B cell (primary cell): Measurements from ENCODE around the gene TBK1. TPM values are rescaled to one million over a fixed set of nuclear protein-coding genes. Genes with fewer than 3 reads are reported as not detected.

Experiments
- ATAC-seq: fragments of 200-7000 bp; cut with Tn5 transposase; one replicate; pipeline ENCODE4 v1.10.0; 2021; ENCODE audit warnings: low read depth, mild to moderate bottlenecking, moderate number of reproducible peaks, moderate library complexity
- CTCF ChIA-PET: fragments of 350-600 bp; sonication (Branson Sonifier 250); formaldehyde crosslinking; loops from one replicate; lab custom pipeline; 2021; ENCODE audit warnings: antibody characterized with exemption, inconsistent platforms; lab: Charles Lee
- POLR2A ChIA-PET: fragments of 350-600 bp; sonication (Branson Sonifier 250); formaldehyde crosslinking; loops from one replicate; lab custom pipeline; 2021; ENCODE audit warnings: antibody characterized with exemption; lab: Charles Lee
- DNase-seq: peaks from one replicate; pipeline ENCODE4 v3.0.0; 2013
- H2AFZ ChIP-seq: 2 replicates; pipeline ENCODE4 v1.6.1; 2012; ENCODE audit warnings: mild to moderate bottlenecking, low read depth, low read length; ENCODE audit not compliant: insufficient read depth, poor library complexity, severe bottlenecking
- H3K27ac ChIP-seq, 2 donors: 1 replicate in 1 of 2; 2 replicates in 1 of 2; pipeline ENCODE4 v1.5.1; 2012 to 2013; ENCODE audit warnings: low read length in 2 of 2, mild to moderate bottlenecking in 2 of 2, moderate library complexity in 1 of 2
- H3K27me3 ChIP-seq, 4 experiments: fragments of 200-600 bp in 1 of 4; sonication (generic) in 1 of 4; replicated peaks in 1 of 4; 1 replicate in 2 of 4; 2 replicates in 2 of 4; pipeline versions ENCODE4 v1.6.1 to v1.7.0; 2013 to 2016; ENCODE audit warnings: low read length in 3 of 4, mild to moderate bottlenecking in 2 of 4, mixed read lengths in 1 of 4, moderate library complexity in 1 of 4; ENCODE audit not compliant: insufficient read depth in 4 of 4, control insufficient read depth in 3 of 4; ENCODE audit errors: control extremely low read depth in 1 of 4
- H3K36me3 ChIP-seq, 2 experiments: replicated peaks in 1 of 2; 1 replicate in 1 of 2; 2 replicates in 1 of 2; pipeline versions ENCODE4 v1.6.1 to v1.7.1; 2013; ENCODE audit warnings: low read length in 1 of 2; ENCODE audit not compliant: insufficient read depth in 2 of 2, control insufficient read depth in 1 of 2; ENCODE audit errors: control extremely low read depth in 1 of 2, extremely low read depth in 1 of 2
- H3K4me1 ChIP-seq, 2 donors: fragments of 200-600 bp in 1 of 2; sonication (generic) in 1 of 2; 1 replicate in 1 of 2; 2 replicates in 1 of 2; pipeline versions ENCODE4 v1.5.1 to v1.6.1; 2013 to 2017; ENCODE audit warnings: low read length in 2 of 2; ENCODE audit not compliant: control insufficient read depth in 2 of 2, insufficient read depth in 2 of 2
- H3K4me2 ChIP-seq: replicated peaks from 2 replicates; pipeline ENCODE3; 2012; ENCODE audit warnings: mild to moderate bottlenecking, low read depth, low read length; ENCODE audit not compliant: poor library complexity, severe bottlenecking
- H3K4me3 ChIP-seq, 5 experiments: fragments of 200-600 bp in 1 of 5; sonication (generic) in 1 of 5; 1 replicate in 3 of 5; 2 replicates in 2 of 5; pipeline versions ENCODE4 v1.5.1 to v1.7.0; 2011 to 2016; ENCODE audit warnings: low read length in 4 of 5, mild to moderate bottlenecking in 4 of 5, low read depth in 2 of 5, control low read depth in 1 of 5, moderate library complexity in 1 of 5; ENCODE audit not compliant: insufficient read depth in 1 of 5; ENCODE audit errors: control extremely low read depth in 1 of 5, extremely low read depth in 1 of 5
- H3K79me2 ChIP-seq: fragments of 200-600 bp; sonication (generic); one replicate; pipeline ENCODE4 v1.6.0; 2016; ENCODE audit warnings: low read length; ENCODE audit not compliant: control insufficient read depth, insufficient read depth
- H3K9ac ChIP-seq: fragments of 200-600 bp; sonication (generic); 2 replicates; pipeline ENCODE4 v1.6.1; 2017; ENCODE audit warnings: mild to moderate bottlenecking, low read length, moderate library complexity
- H3K9me3 ChIP-seq, 3 donors: one replicate each; pipeline versions ENCODE4 v1.6.1 to v1.7.1; 2013; ENCODE audit warnings: low read length in 2 of 3; ENCODE audit not compliant: control insufficient read depth in 2 of 3, insufficient read depth in 1 of 3; ENCODE audit errors: control extremely low read depth in 1 of 3
- H4K20me1 ChIP-seq: 2 replicates; pipeline ENCODE4 v1.6.0; 2012; ENCODE audit warnings: mild to moderate bottlenecking, low read length; ENCODE audit not compliant: insufficient read depth, control insufficient read depth, poor library complexity, severe bottlenecking
- H3K27ac Mint-ChIP-seq: one replicate; pipeline ENCODE4 v1.8.0; 2021; ENCODE audit warnings: mixed read lengths
- H3K27me3 Mint-ChIP-seq: one replicate; pipeline ENCODE4 v1.8.0; 2021; ENCODE audit warnings: mixed read lengths
- H3K4me1 Mint-ChIP-seq: one replicate; pipeline ENCODE4 v1.8.0; 2021; ENCODE audit warnings: mixed read lengths
- H3K4me3 Mint-ChIP-seq: one replicate; pipeline ENCODE4 v1.8.0; 2021; ENCODE audit warnings: mixed read lengths
- H3K9me3 Mint-ChIP-seq: one replicate; pipeline ENCODE4 v1.8.0; 2022; ENCODE audit warnings: mixed read lengths; ENCODE audit not compliant: insufficient read depth
- CTCF ChIP-seq: fragments of 200-600 bp; IDR thresholded peaks from one replicate; pipeline ENCODE4 v1.8.0; 2022; ENCODE audit warnings: antibody characterized with exemption, mild to moderate bottlenecking
- EZH2 ChIP-seq: IDR thresholded peaks from 2 replicates; pipeline ENCODE4 v1.6.1; 2012; ENCODE audit warnings: borderline replicate concordance, low read depth, mild to moderate bottlenecking, moderate library complexity, low read length; ENCODE audit not compliant: insufficient read depth, poor library complexity, severe bottlenecking
- WGBS: methylation state at CpG from one replicate; pipeline ENCODE4 v1.1.5; 2013; ENCODE audit warnings: missing lambda C conversion rate; ENCODE audit not compliant: insufficient coverage; 5-methylcytosine and 5-hydroxymethylcytosine counted together
- intact Hi-C: fragments of 100-400 bp; cut with micrococcal nuclease; formaldehyde crosslinking; loops from one replicate; pipeline ENCODE4 v1.10.0; 2022
- polyA plus RNA-seq: library from polyadenylated mRNA; depleted of rRNA; stranded (reverse); fragments of >200 nt; gene quantifications from 2 replicates; pipeline ENCODE4 v1.2.3, GENCODE V29; 2012
- total RNA-seq, 2 donors: library from RNA; stranded (reverse); fragments of 120-200 nt in 1 of 2; gene quantifications; 1 replicate in 1 of 2; 2 replicates in 1 of 2; pipeline versions ENCODE4 v1.2.3 to v1.2.4, GENCODE V29; 2013 to 2022

The TBK1 gene
- total and polyA plus RNA-seq, 2 donors (not counting 1 experiment from before 2014, with no cell fraction given): 10.4 to 46.9 TPM

- CTCF ChIA-PET: interaction anchor here (0.7 kb wide), 1 partner anchor 12 kb away, joined by 3 read pairs; no protein-coding TSS in a partner anchor
- no peaks in the 10 kb centered on the region for H3K27me3 Mint-ChIP-seq
- TF ChIP-seq CTCF: no peak
- no peak for TF ChIP-seq EZH2
- peaks cover 6 to 43% of the 10 kb centered on the region in 2 experiments for H3K36me3 ChIP-seq
- H3K9me3 ChIP-seq: no peaks in the 10 kb centered on the region
- no peaks in the 10 kb centered on the region for H3K27me3 ChIP-seq
- intact Hi-C loops: no loop called here
- no peak overlapping the region for H3K9ac ChIP-seq
- no peak overlapping the region for H3K27ac Mint-ChIP-seq
- H4K20me1 ChIP-seq: no peaks in the 10 kb centered on the region
- no peaks in the 10 kb centered on the region for H3K9me3 Mint-ChIP-seq
- no peak overlapping the region for H3K27ac ChIP-seq
- DNase-seq (no peak), ATAC-seq (no peak)
- H2AFZ ChIP-seq: no peak overlapping the region
- no peaks in the 10 kb centered on the region for H3K4me1 Mint-ChIP-seq
- H3K4me1 ChIP-seq: no peaks in the 10 kb centered on the region
- WGBS: no CpG with 5 or more reads among the region's 2 CpGs
- peaks cover under 1% of the 10 kb centered on the region for H3K79me2 ChIP-seq
- no peak overlapping the region for H3K4me3 Mint-ChIP-seq
- H3K4me2 ChIP-seq: no peak overlapping the region
- POLR2A ChIA-PET: no interaction called here
- H3K4me3 ChIP-seq: no peak overlapping the region
These were observed 39.5 kb upstream of the TBK1 start for GRCh38 chr12:64412459-64412858.

GRCh38 chr12:64413884-64414283 lies 38.0 kb upstream of the TBK1 start:
- DNase-seq: no peak
- no peak for ATAC-seq
- ChIA-PET POLR2A (no interaction called here), CTCF (no interaction called here)
- H3K4me1 Mint-ChIP-seq: no peaks in the 10 kb centered on the region
- TF ChIP-seq CTCF: no peak
- no peak for TF ChIP-seq EZH2
- no peaks in the 10 kb centered on the region for H3K4me1 ChIP-seq
- H2AFZ ChIP-seq: no peak overlapping the region
- intact Hi-C loops: no loop called here
- no peak overlapping the region for H3K27ac ChIP-seq
- H3K27me3 Mint-ChIP-seq: no peaks in the 10 kb centered on the region
- no CpG with 5 or more reads among the region's 2 CpGs for WGBS
- H4K20me1 ChIP-seq: no peaks in the 10 kb centered on the region
- no peak overlapping the region for H3K27ac Mint-ChIP-seq
- H3K79me2 ChIP-seq: no peaks in the 10 kb centered on the region
- H3K4me3 ChIP-seq: no peak overlapping the region
- no peak overlapping the region for H3K9ac ChIP-seq
- H3K9me3 Mint-ChIP-seq: no peaks in the 10 kb centered on the region
- no peaks in the 10 kb centered on the region for H3K9me3 ChIP-seq
- H3K27me3 ChIP-seq: no peaks in the 10 kb centered on the region
- H3K4me2 ChIP-seq: no peak overlapping the region
- no peak overlapping the region for H3K4me3 Mint-ChIP-seq
- H3K36me3 ChIP-seq: peaks cover 6 to 54% of the 10 kb centered on the region in 2 experiments
